GM23338 (cell line): ENCODE measurements around the gene PSD4. TPM values are rescaled to one million over a fixed set of nuclear protein-coding genes. Genes with fewer than 3 reads are reported as not detected.

ENCODE experiments used
- ATAC-seq: fragments of 200-7000 bp; cut with Tn5 transposase; 3 replicates; pipeline ENCODE4 v1.9.1; 2020
- DNase-seq: peaks from one replicate; pipeline ENCODE4 v3.0.0-alpha.2; 2015; ENCODE audit warnings: low spot score
- H2AFZ ChIP-seq: fragments of 200-600 bp; sonication (generic); 2 replicates; pipeline ENCODE4 v1.8.0; 2016; ENCODE audit warnings: antibody characterized with exemption, mild to moderate bottlenecking, moderate library complexity
- H3F3A ChIP-seq: fragments of 200-600 bp; sonication (generic); replicated peaks from 2 replicates; pipeline ENCODE4 v1.8.0; 2017; ENCODE audit warnings: antibody characterized with exemption, mixed run types, low read depth
- H3K27ac ChIP-seq: fragments of 200-600 bp; sonication (generic); 2 replicates; pipeline ENCODE4 v1.6.1; 2016; ENCODE audit warnings: low read depth
- H3K27me3 ChIP-seq: fragments of 200-600 bp; sonication (generic); 2 replicates; pipeline ENCODE4 v1.8.0; 2016; ENCODE audit warnings: mild to moderate bottlenecking, mixed run types, moderate library complexity; ENCODE audit not compliant: insufficient read depth
- H3K36me3 ChIP-seq: fragments of 200-600 bp; sonication (generic); 2 replicates; pipeline ENCODE4 v1.8.0; 2016; ENCODE audit warnings: mild to moderate bottlenecking; ENCODE audit not compliant: insufficient read depth
- H3K4me1 ChIP-seq: fragments of 200-600 bp; sonication (generic); 2 replicates; pipeline ENCODE4 v1.8.0; 2016; ENCODE audit warnings: mild to moderate bottlenecking, moderate library complexity; ENCODE audit not compliant: insufficient read depth
- H3K4me2 ChIP-seq: fragments of 200-600 bp; sonication (generic); 2 replicates; pipeline ENCODE4 v1.7.1; 2017; ENCODE audit warnings: mixed run types
- H3K4me3 ChIP-seq: fragments of 200-600 bp; sonication (generic); 2 replicates; pipeline ENCODE4 v1.6.1; 2016; ENCODE audit warnings: mixed run types
- H3K79me2 ChIP-seq: fragments of 200-600 bp; sonication (generic); replicated peaks from 2 replicates; pipeline ENCODE4 v1.8.0; 2017; ENCODE audit warnings: mild to moderate bottlenecking; ENCODE audit not compliant: insufficient read depth
- H3K9me2 ChIP-seq: fragments of 200-600 bp; sonication (generic); 2 replicates; pipeline ENCODE4 v1.8.0; 2017; ENCODE audit not compliant: insufficient read depth
- H4K20me1 ChIP-seq: fragments of 200-600 bp; sonication (generic); replicated peaks from 2 replicates; pipeline ENCODE4 v1.8.0; 2017; ENCODE audit warnings: mild to moderate bottlenecking; ENCODE audit not compliant: insufficient read depth
- H3K27ac Mint-ChIP-seq: 2 replicates; pipeline ENCODE4 v1.8.0; 2020; ENCODE audit warnings: inconsistent platforms, mild to moderate bottlenecking, moderate library complexity, mixed read lengths
- H3K27me3 Mint-ChIP-seq: 3 replicates; pipeline ENCODE4 v1.8.0; 2022; ENCODE audit warnings: low read depth, mild to moderate bottlenecking, moderate library complexity, mixed read lengths, inconsistent platforms; ENCODE audit not compliant: insufficient read depth, poor library complexity
- H3K36me3 Mint-ChIP-seq: 3 replicates; pipeline ENCODE4 v1.8.0; 2021; ENCODE audit warnings: low read depth, mild to moderate bottlenecking, inconsistent platforms, moderate library complexity, mixed read lengths
- H3K4me1 Mint-ChIP-seq: 3 replicates; pipeline ENCODE4 v1.8.0; 2020; ENCODE audit warnings: mild to moderate bottlenecking, inconsistent platforms, mixed read lengths
- H3K4me3 Mint-ChIP-seq: 3 replicates; pipeline ENCODE4 v1.8.0; 2021; ENCODE audit warnings: moderate library complexity, mild to moderate bottlenecking, inconsistent platforms, mixed read lengths
- H3K9me3 Mint-ChIP-seq: 3 replicates; pipeline ENCODE4 v1.8.0; 2020; ENCODE audit warnings: moderate library complexity, mild to moderate bottlenecking, inconsistent platforms, mixed read lengths
- CREB1 ChIP-seq: fragments of 250-450 bp; sonication (Bioruptor Pico); IDR thresholded peaks from 2 replicates; pipeline ENCODE4 v1.5.0; 2020; ENCODE audit warnings: low read depth, mild to moderate bottlenecking, moderate library complexity
- CTCF ChIP-seq, 2 experiments: fragments of 200-600 bp in 1 of 2; sonication (generic) in 1 of 2; conservative IDR thresholded peaks; 2 replicates each; pipeline versions ENCODE4 v1.5.1 to v1.6.1; 2016 to 2017; ENCODE audit warnings: antibody characterized with exemption in 2 of 2, low read depth in 2 of 2, mild to moderate bottlenecking in 2 of 2, moderate library complexity in 1 of 2
- ETS1 ChIP-seq: IDR thresholded peaks from 2 replicates; pipeline ENCODE4 v1.6.1; 2016; ENCODE audit warnings: antibody characterized with exemption
- EZH2 ChIP-seq: fragments of 200-600 bp; sonication (generic); IDR thresholded peaks from one replicate; pipeline ENCODE4 v1.8.0; 2017; ENCODE audit warnings: antibody characterized with exemption, mild to moderate bottlenecking, low read depth; ENCODE audit not compliant: unreplicated experiment
- EZH2phosphoT487 ChIP-seq: fragments of 200-600 bp; sonication (generic); IDR thresholded peaks from one replicate; pipeline ENCODE4 v1.8.1; 2018; ENCODE audit warnings: antibody characterized with exemption; ENCODE audit not compliant: unreplicated experiment
- JUNB ChIP-seq: IDR thresholded peaks from one replicate; pipeline ENCODE4 v1.6.1; 2016; ENCODE audit warnings: antibody characterized with exemption; ENCODE audit not compliant: unreplicated experiment
- NANOG ChIP-seq: IDR thresholded peaks from 2 replicates; pipeline ENCODE4 v1.6.1; 2016; ENCODE audit warnings: antibody characterized with exemption, borderline replicate concordance
- POLR2AphosphoS5 ChIP-seq: IDR thresholded peaks from 2 replicates; pipeline ENCODE4 v1.6.1; 2016; ENCODE audit warnings: antibody characterized with exemption, low read depth
- REST ChIP-seq: IDR thresholded peaks from one replicate; pipeline ENCODE4 v1.6.1; 2018; ENCODE audit warnings: antibody characterized with exemption; ENCODE audit not compliant: unreplicated experiment
- STAT1 ChIP-seq: IDR thresholded peaks from one replicate; pipeline ENCODE4 v1.6.1; 2016; ENCODE audit warnings: antibody characterized with exemption; ENCODE audit not compliant: unreplicated experiment
- ZNF114 ChIP-seq: fragments of 250-450 bp; sonication (Bioruptor Pico); IDR thresholded peaks from 2 replicates; pipeline ENCODE4 v1.5.0; 2020; ENCODE audit warnings: mild to moderate bottlenecking, moderate library complexity
- ZNF331 ChIP-seq: fragments of 250-450 bp; sonication (Bioruptor Pico); IDR thresholded peaks from 2 replicates; pipeline ENCODE4 v1.5.0; 2020; ENCODE audit warnings: low read depth, mild to moderate bottlenecking, moderate library complexity
- ZNF462 ChIP-seq: fragments of 250-450 bp; sonication (Bioruptor Pico); IDR thresholded peaks from 2 replicates; pipeline ENCODE4 v1.5.0; 2020; ENCODE audit warnings: mild to moderate bottlenecking, moderate library complexity
- polyA plus RNA-seq: library from polyadenylated mRNA; unstranded; fragments of >200 nt; fragmentation: Nextera tagmentation; extraction: Ambion mirVana; gene quantifications from 2 replicates; pipeline ENCODE4 v1.2.1, GENCODE V29; 2016
- total RNA-seq: library from RNA; depleted of rRNA; stranded (reverse); fragments of >200 nt; shearing (Covaris generic); gene quantifications from 2 replicates; pipeline ENCODE4 v1.2.3, GENCODE V29; 2014

PSD4 gene
- total and polyA plus RNA-seq, 2 experiments from 2014 or later: 0.06 to 0.66 TPM

GRCh38 chr2:113232123-113232522 lies 58.4 kb downstream of the PSD4 start:
- Histone ChIP-seq H3K4me2 (no peak overlapping the region), H3K79me2 (0 out of 2 replicates have a peak, but pooled peaks cover 3% of the 10 kb centered on the region), H3K4me3 (no peak overlapping the region), H3K9me2 (no peaks in the 10 kb centered on the region), H2AFZ (no peak overlapping the region), H3K36me3 (no peaks in the 10 kb centered on the region), H3K27me3 (no peaks in the 10 kb centered on the region), H3F3A (no peaks in the 10 kb centered on the region), H4K20me1 (no peaks in the 10 kb centered on the region), H3K4me1 (no peaks in the 10 kb centered on the region; the same call in 1 of the 2 replicates), H3K27ac (no peak overlapping the region)
- H3K4me1 Mint-ChIP-seq: peaks cover 4% of the 10 kb centered on the region; the same call in 2 of the 3 replicates
- ATAC-seq (no peak), DNase-seq (no peak)
- H3K4me3 Mint-ChIP-seq: no peak overlapping the region
- H3K36me3 Mint-ChIP-seq: no peaks in the 10 kb centered on the region
- peaks cover 2% of the 10 kb centered on the region for H3K27me3 Mint-ChIP-seq
- H3K27ac Mint-ChIP-seq: no peak overlapping the region
- H3K9me3 Mint-ChIP-seq: no peaks in the 10 kb centered on the region; the same call in 2 of the 3 replicates
- no peak for TF ChIP-seq REST
- no peak for TF ChIP-seq JUNB
- no peak for TF ChIP-seq ZNF331
- TF ChIP-seq ETS1: no peak
- no peak for TF ChIP-seq ZNF462
- no peak for TF ChIP-seq POLR2AphosphoS5
- TF ChIP-seq CTCF (conservative IDR thresholded peaks at IDR 0.05; ENCODE audit: low read depth in 2 of 2): no peak
- TF ChIP-seq STAT1: no peak
- TF ChIP-seq CREB1 (CRISPR knock-in tag): no peak
- no peak for TF ChIP-seq ZNF114 (CRISPR knock-in tag)
- no peak for TF ChIP-seq EZH2phosphoT487
- TF ChIP-seq NANOG: no peak
- TF ChIP-seq EZH2: no peak
